ENCODE measurements around the gene DPYD.

The DPYD gene

DNA sequence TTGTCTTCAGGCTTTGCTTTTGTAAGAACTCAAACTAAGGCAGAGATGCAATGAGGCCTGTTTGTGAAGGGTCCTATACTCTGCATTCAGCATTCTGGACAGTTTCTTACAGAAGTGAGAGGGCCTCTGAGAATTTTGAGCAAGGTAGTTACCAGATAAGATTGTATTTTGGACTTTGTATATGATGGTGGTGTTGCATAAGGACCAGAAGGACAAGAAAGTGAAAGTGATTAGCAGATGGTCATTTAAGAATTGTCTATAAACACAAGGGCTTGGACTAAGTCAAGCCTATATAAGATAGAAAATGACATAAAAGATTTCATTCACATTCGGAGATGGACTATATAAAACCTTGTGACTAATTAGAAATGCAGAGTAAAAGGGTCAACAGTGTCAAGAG, 662.2 kb downstream of the DPYD start:
- H3K79me2 ChIP-seq (ENCODE audit: insufficient read depth, low read length), result no peaks in the 10 kb centered on the region
- H3K27me3 ChIP-seq (ENCODE audit: low read length), result no peaks in the 10 kb centered on the region
- no peak overlapping the region for H3K9ac ChIP-seq (ENCODE audit: low read length)
- H3K9me2 ChIP-seq (replicated peaks; ENCODE audit: insufficient read depth, low read length), result no peaks in the 10 kb centered on the region
- H3K4me2 ChIP-seq (ENCODE audit: low read depth, low read length, poor library complexity, severe bottlenecking), result no peak overlapping the region
- no peaks in the 10 kb centered on the region for H3K36me3 ChIP-seq (ENCODE audit: low read length)
- H3K9me3 ChIP-seq (ENCODE audit: insufficient read depth, low read length), result no peaks in the 10 kb centered on the region
- no peaks in the 10 kb centered on the region for H4K20me1 ChIP-seq (ENCODE audit: low read depth, low read length)
- H3F3A ChIP-seq (ENCODE audit: insufficient read depth), result no peaks in the 10 kb centered on the region
- no peak overlapping the region for H3K27ac ChIP-seq (ENCODE audit: low read depth, low read length)
- no peak overlapping the region for H2AFZ ChIP-seq (ENCODE audit: low read depth, low read length, severe bottlenecking)
- no peak overlapping the region for H3K4me3 ChIP-seq (ENCODE audit: insufficient read depth, low read length, poor library complexity, severe bottlenecking)
- TF ChIP-seq, protein P1, sequence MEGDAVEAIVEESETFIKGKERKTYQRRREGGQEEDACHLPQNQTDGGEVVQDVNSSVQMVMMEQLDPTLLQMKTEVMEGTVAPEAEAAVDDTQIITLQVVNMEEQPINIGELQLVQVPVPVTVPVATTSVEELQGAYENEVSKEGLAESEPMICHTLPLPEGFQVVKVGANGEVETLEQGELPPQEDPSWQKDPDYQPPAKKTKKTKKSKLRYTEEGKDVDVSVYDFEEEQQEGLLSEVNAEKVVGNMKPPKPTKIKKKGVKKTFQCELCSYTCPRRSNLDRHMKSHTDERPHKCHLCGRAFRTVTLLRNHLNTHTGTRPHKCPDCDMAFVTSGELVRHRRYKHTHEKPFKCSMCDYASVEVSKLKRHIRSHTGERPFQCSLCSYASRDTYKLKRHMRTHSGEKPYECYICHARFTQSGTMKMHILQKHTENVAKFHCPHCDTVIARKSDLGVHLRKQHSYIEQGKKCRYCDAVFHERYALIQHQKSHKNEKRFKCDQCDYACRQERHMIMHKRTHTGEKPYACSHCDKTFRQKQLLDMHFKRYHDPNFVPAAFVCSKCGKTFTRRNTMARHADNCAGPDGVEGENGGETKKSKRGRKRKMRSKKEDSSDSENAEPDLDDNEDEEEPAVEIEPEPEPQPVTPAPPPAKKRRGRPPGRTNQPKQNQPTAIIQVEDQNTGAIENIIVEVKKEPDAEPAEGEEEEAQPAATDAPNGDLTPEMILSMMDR (IDR thresholded peaks at IDR 0.05; ENCODE audit: insufficient read depth, low read length, poor library complexity, severe bottlenecking), result no peak
- no peak for TF ChIP-seq EZH2phosphoT487 (conservative IDR thresholded peaks at IDR 0.05; ENCODE audit: low read length)

DNA sequence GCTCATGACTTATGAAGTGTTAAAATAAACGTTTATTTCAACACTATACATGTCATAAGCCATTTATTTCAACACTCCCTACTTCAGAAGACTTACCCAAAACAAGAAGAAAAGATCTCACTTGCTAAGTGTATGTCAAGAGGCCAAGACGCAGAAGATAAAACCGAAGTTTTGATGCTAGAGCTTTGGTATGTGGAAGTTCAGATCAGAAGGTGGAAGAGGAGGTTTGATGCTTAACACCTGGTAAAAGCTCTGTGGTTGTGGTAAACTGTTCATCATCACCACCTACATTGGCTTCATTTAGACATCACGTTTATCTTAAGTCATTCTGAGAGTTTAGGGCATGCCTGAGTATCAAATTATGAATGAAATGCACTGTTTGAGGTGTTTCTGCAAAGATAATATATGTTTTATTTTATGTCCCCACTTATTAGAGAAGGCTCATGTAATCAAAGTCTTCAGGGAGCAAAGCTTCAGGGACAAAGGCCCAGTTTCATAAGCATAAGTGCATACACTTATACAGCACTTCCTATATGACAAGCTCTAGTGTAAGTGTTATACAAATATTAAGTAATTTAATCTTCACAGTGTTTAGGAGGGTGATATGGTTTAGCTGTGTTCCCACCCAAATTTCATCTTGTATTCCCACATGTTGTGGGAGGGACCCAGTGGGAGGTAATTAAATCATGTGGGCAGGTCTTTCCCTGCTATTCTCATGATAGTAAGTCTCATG, 665.9 kb downstream of the DPYD start:
- Histone ChIP-seq H2AFZ (ENCODE audit: low read depth, low read length, severe bottlenecking) (no peak overlapping the region), H3K27ac (ENCODE audit: low read depth, low read length) (no peak overlapping the region), H3K79me2 (ENCODE audit: insufficient read depth, low read length) (no peaks in the 10 kb centered on the region), H3K9ac (ENCODE audit: low read length) (no peak overlapping the region), H3K27me3 (ENCODE audit: low read length) (no peaks in the 10 kb centered on the region), H3K9me3 (ENCODE audit: insufficient read depth, low read length) (no peaks in the 10 kb centered on the region), H4K20me1 (ENCODE audit: low read depth, low read length) (no peaks in the 10 kb centered on the region), H3K4me3 (ENCODE audit: insufficient read depth, low read length, poor library complexity, severe bottlenecking) (no peak overlapping the region), H3K9me2 (replicated peaks; ENCODE audit: insufficient read depth, low read length) (no peaks in the 10 kb centered on the region), H3F3A (ENCODE audit: insufficient read depth) (no peaks in the 10 kb centered on the region), H3K4me2 (ENCODE audit: low read depth, low read length, poor library complexity, severe bottlenecking) (no peak overlapping the region), H3K36me3 (ENCODE audit: low read length) (no peaks in the 10 kb centered on the region)
- TF ChIP-seq EZH2phosphoT487 (conservative IDR thresholded peaks at IDR 0.05; ENCODE audit: low read length), result no peak

DNA sequence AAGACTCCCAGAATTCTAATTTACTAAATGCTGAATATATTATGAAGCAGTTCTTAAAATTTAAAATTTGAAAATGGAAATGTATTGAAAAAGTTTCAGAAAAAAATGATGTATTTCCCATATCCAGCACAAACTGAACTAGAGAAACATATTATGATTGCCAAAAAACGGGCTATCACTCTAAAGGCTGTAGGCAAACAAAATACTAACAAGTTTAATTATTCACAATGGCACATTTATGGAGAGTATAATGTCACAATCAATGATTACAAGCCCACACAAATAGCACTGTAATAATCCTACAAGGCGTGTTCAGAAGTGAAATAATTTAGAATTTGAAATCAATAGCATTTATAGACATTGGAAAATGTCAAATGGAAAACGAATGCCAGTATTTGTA, 667.9 kb downstream of the DPYD start:
- Histone ChIP-seq H2AFZ (ENCODE audit: low read depth, low read length, severe bottlenecking) (no peak overlapping the region), H3K79me2 (ENCODE audit: insufficient read depth, low read length) (no peaks in the 10 kb centered on the region), H3K27me3 (ENCODE audit: low read length) (no peaks in the 10 kb centered on the region), H3K27ac (ENCODE audit: low read depth, low read length) (no peak overlapping the region), H4K20me1 (ENCODE audit: low read depth, low read length) (no peaks in the 10 kb centered on the region), H3K4me2 (ENCODE audit: low read depth, low read length, poor library complexity, severe bottlenecking) (no peak overlapping the region), H3K9me3 (ENCODE audit: insufficient read depth, low read length) (no peaks in the 10 kb centered on the region), H3K9ac (ENCODE audit: low read length) (no peak overlapping the region), H3K4me3 (ENCODE audit: insufficient read depth, low read length, poor library complexity, severe bottlenecking) (no peak overlapping the region), H3F3A (ENCODE audit: insufficient read depth) (no peaks in the 10 kb centered on the region), H3K9me2 (replicated peaks; ENCODE audit: insufficient read depth, low read length) (no peaks in the 10 kb centered on the region), H3K36me3 (ENCODE audit: low read length) (no peaks in the 10 kb centered on the region)
- TF ChIP-seq, protein P1 (IDR thresholded peaks at IDR 0.05; ENCODE audit: insufficient read depth, low read length, poor library complexity, severe bottlenecking), result no peak
- no peak for TF ChIP-seq EZH2phosphoT487 (conservative IDR thresholded peaks at IDR 0.05; ENCODE audit: low read length)

GRCh38 chr1:97252076-97252475, 668.8 kb downstream of the DPYD start:
- no peak overlapping the region for H3K9ac ChIP-seq (ENCODE audit: low read length)
- no peak for TF ChIP-seq EZH2phosphoT487 (conservative IDR thresholded peaks at IDR 0.05; ENCODE audit: low read length)
- TF ChIP-seq, protein P1 (IDR thresholded peaks at IDR 0.05; ENCODE audit: insufficient read depth, low read length, poor library complexity, severe bottlenecking), result no peak
- H2AFZ ChIP-seq (ENCODE audit: low read depth, low read length, severe bottlenecking), result no peak overlapping the region
- no peaks in the 10 kb centered on the region for H4K20me1 ChIP-seq (ENCODE audit: low read depth, low read length)
- H3K27me3 ChIP-seq (ENCODE audit: low read length), result no peaks in the 10 kb centered on the region
- no peaks in the 10 kb centered on the region for H3F3A ChIP-seq (ENCODE audit: insufficient read depth)
- H3K79me2 ChIP-seq (ENCODE audit: insufficient read depth, low read length), result no peaks in the 10 kb centered on the region
- H3K9me3 ChIP-seq (ENCODE audit: insufficient read depth, low read length), result no peaks in the 10 kb centered on the region
- H3K27ac ChIP-seq (ENCODE audit: low read depth, low read length), result no peak overlapping the region
- no peak overlapping the region for H3K4me2 ChIP-seq (ENCODE audit: low read depth, low read length, poor library complexity, severe bottlenecking)
- H3K4me3 ChIP-seq (ENCODE audit: insufficient read depth, low read length, poor library complexity, severe bottlenecking), result no peak overlapping the region
- no peaks in the 10 kb centered on the region for H3K9me2 ChIP-seq (replicated peaks; ENCODE audit: insufficient read depth, low read length)
- H3K36me3 ChIP-seq (ENCODE audit: low read length), result no peaks in the 10 kb centered on the region

Data from SU-DHL-6 (cell line).